Spinal cord (tissue), 10 donors: ENCODE results near the gene OSBPL10. TPM values are rescaled to one million over a fixed set of nuclear protein-coding genes. Genes with fewer than 3 reads are reported as not detected.

Source experiments
- DNase-seq, 6 donors: peaks; one replicate each; pipeline versions ENCODE4 v3.0.0 to v3.0.0-alpha.2; 2013 to 2015; ENCODE audit warnings: low spot score in 6 of 6, low read depth in 4 of 6
- H3K27ac ChIP-seq: one replicate; pipeline ENCODE4 v1.5.1; 2013; ENCODE audit warnings: low read depth, low read length, control low read depth
- H3K27me3 ChIP-seq: one replicate; pipeline ENCODE4 v1.6.1; 2013; ENCODE audit warnings: low read length; ENCODE audit not compliant: control insufficient read depth, insufficient read depth
- H3K36me3 ChIP-seq: one replicate; pipeline ENCODE4 v1.6.1; 2013; ENCODE audit warnings: low read length; ENCODE audit not compliant: control insufficient read depth, insufficient read depth
- H3K4me1 ChIP-seq: one replicate; pipeline ENCODE4 v1.6.1; 2013; ENCODE audit warnings: low read length; ENCODE audit not compliant: control insufficient read depth, insufficient read depth
- H3K4me3 ChIP-seq: one replicate; pipeline ENCODE4 v1.5.1; 2013; ENCODE audit warnings: low read depth, low read length, control low read depth
- H3K9me3 ChIP-seq: one replicate; pipeline ENCODE4 v1.6.1; 2013; ENCODE audit warnings: low read length; ENCODE audit not compliant: control insufficient read depth, insufficient read depth
- WGBS: methylation state at CpG from one replicate; pipeline ENCODE4 v1.1.5; 2013; ENCODE audit warnings: missing lambda C conversion rate; ENCODE audit not compliant: insufficient coverage; 5-methylcytosine and 5-hydroxymethylcytosine counted together
- polyA plus RNA-seq, 2 donors: library from polyadenylated mRNA; unstranded; fragments of 120-200 nt; gene quantifications; one replicate each; pipeline ENCODE4 v1.2.1, GENCODE V29; 2013; ENCODE audit not compliant: insufficient read length in 2 of 2
- total RNA-seq, 2 donors: library from RNA; depleted of rRNA in 1 of 2; stranded (reverse); fragments of 120-200 nt in 1 of 2; fragments of >200 nt in 1 of 2; gene quantifications; one replicate each; pipeline versions ENCODE4 v1.2.3 to v1.2.4, GENCODE V29; 2013 to 2014
- donor health status: healthy.

OSBPL10 gene
- total and polyA plus RNA-seq, 4 donors: 6.2 to 10.5 (median 7.1) TPM

GRCh38 chr3:31936420-31937060 is 44.5 kb downstream of the OSBPL10 start:
- Histone ChIP-seq H3K9me3 (no peaks in the 10 kb centered on the region), H3K27me3 (no peaks in the 10 kb centered on the region), H3K4me3 (no peak overlapping the region), H3K27ac (no peak overlapping the region), H3K36me3 (no peaks in the 10 kb centered on the region), H3K4me1 (no peaks in the 10 kb centered on the region)
- no peak for DNase-seq
- WGBS: no CpG with 5 or more reads among the region's 1 CpG

- Histone ChIP-seq H3K27ac (no peak overlapping the region), H3K4me1 (no peaks in the 10 kb centered on the region), H3K4me3 (no peak overlapping the region), H3K36me3 (no peaks in the 10 kb centered on the region), H3K9me3 (no peaks in the 10 kb centered on the region), H3K27me3 (no peaks in the 10 kb centered on the region)
- no peak for DNase-seq
- no CpG with 5 or more reads among the region's 3 CpGs for WGBS
These were observed 46.2 kb downstream of the OSBPL10 start for GRCh38 chr3:31934866-31935265.

DNA sequence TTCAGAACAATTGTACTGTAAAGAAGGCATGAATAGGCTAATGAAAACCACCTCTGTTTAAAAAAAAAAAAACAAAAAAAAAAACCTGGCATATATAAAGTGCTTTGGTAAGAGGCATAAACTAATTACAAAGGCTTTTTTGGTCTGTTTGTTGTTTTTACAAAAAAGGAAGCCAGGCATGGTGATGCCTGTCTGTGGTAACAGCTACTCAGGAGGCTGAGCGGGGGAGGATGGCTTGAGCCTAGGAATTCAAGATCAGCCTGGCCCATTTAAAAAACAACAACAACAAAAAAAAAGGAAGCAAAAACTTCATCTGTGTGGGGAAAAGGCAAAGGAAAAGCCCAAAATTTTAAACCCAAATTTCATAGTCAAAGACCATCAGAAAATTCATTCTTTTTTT is 47.0 kb downstream of the OSBPL10 start:
- Histone ChIP-seq H3K27ac (no peak overlapping the region), H3K4me3 (no peak overlapping the region), H3K9me3 (no peaks in the 10 kb centered on the region), H3K36me3 (no peaks in the 10 kb centered on the region), H3K4me1 (no peaks in the 10 kb centered on the region), H3K27me3 (no peaks in the 10 kb centered on the region)
- WGBS: no CpG with 5 or more reads among the region's 1 CpG
- no peak for DNase-seq

- H3K4me1 ChIP-seq: no peaks in the 10 kb centered on the region
- H3K27ac ChIP-seq: no peak overlapping the region
- H3K4me3 ChIP-seq: no peak overlapping the region
- H3K9me3 ChIP-seq: no peaks in the 10 kb centered on the region
- H3K36me3 ChIP-seq: no peaks in the 10 kb centered on the region
- H3K27me3 ChIP-seq: no peaks in the 10 kb centered on the region
- WGBS: 100% methylated on average over 1 of the region's 3 CpGs
- DNase-seq: no peak
These were observed 48.1 kb downstream of the OSBPL10 start for GRCh38 chr3:31932990-31933389.

- H3K27ac ChIP-seq: no peak overlapping the region
- H3K27me3 ChIP-seq: no peaks in the 10 kb centered on the region
- no peaks in the 10 kb centered on the region for H3K4me1 ChIP-seq
- H3K36me3 ChIP-seq: no peaks in the 10 kb centered on the region
- no peak for DNase-seq
- no peak overlapping the region for H3K4me3 ChIP-seq
- no peaks in the 10 kb centered on the region for H3K9me3 ChIP-seq
- WGBS: 86% methylated on average over 1 of the region's 4 CpGs
These were observed 51.1 kb downstream of the OSBPL10 start for GRCh38 chr3:31929826-31930502.

DNA sequence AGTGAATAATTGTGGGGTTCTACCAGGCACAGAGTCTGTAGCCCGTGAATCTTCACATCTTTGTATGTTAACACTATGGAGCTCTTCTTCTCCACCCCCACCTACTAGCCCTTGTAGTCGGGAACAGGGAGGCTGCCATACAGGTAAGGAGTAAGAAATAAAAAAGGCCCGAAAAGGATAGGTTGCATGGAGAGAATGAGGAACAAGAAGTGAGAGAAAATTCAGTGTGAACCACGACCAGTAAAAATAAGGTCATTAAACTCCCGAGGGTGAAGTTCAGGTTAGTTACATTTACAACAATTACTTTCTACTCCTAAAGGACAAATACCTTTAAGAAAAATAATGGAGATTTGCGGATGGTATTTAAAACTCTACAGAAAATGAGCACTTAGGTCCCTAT is 53.3 kb downstream of the OSBPL10 start:
- Histone ChIP-seq H3K9me3 (no peaks in the 10 kb centered on the region), H3K4me3 (no peak overlapping the region), H3K4me1 (no peaks in the 10 kb centered on the region), H3K27me3 (no peaks in the 10 kb centered on the region), H3K27ac (no peak overlapping the region), H3K36me3 (no peaks in the 10 kb centered on the region)
- WGBS: no CpG with 5 or more reads among the region's 6 CpGs
- DNase-seq: no peak

GRCh38 chr3:31926543-31926942 is 54.5 kb downstream of the OSBPL10 start:
- Histone ChIP-seq H3K27me3 (no peaks in the 10 kb centered on the region), H3K4me1 (peaks cover 5% of the 10 kb centered on the region), H3K27ac (no peak overlapping the region), H3K4me3 (no peak overlapping the region), H3K36me3 (no peaks in the 10 kb centered on the region), H3K9me3 (no peaks in the 10 kb centered on the region)
- no peak for DNase-seq
- WGBS: 86% methylated on average over 1 of the region's 4 CpGs

GRCh38 chr3:31925271-31925630 is 55.8 kb downstream of the OSBPL10 start:
- no peak for DNase-seq
- Histone ChIP-seq H3K9me3 (peaks cover 4% of the 10 kb centered on the region), H3K36me3 (no peaks in the 10 kb centered on the region), H3K27me3 (no peaks in the 10 kb centered on the region), H3K4me1 (peaks cover 5% of the 10 kb centered on the region), H3K4me3 (no peak overlapping the region), H3K27ac (no peak overlapping the region)
- whole genome bisulfite sequencing: 90% methylated on average over 3 of the region's 5 CpGs

DNA sequence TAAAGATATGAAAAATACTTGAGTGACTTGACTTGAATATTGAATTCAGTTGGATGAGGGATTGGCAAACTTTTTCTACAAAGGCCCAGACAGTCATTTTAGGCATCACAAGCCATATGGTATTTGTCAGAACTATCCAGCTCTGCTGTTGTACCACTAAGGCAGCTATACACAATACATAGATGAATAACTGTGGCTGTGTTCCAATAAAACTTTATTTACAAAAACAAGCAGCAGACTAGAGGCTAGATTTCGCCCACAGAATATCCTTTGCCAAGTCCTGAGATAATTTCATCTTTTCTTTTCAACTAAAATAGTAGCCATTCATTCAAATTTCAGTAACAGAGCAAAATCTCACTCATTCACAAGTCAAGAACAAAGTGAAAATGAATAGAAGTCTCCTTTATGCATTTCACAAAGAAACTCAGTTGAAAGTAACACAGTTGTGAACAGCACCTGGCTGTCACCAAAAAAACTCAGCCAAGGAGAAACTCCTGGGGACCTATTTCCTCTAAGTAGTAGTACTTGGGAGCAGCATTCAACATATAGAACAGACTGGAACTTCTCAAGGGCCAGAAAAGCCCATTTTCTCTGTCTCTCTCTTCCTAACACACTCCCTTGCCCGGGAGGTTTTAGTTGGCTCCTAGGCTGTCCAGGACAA is 56.3 kb downstream of the OSBPL10 start:
- WGBS: 89% methylated on average over 1 of the region's 2 CpGs
- H3K4me1 ChIP-seq: peaks cover 5% of the 10 kb centered on the region
- H3K4me3 ChIP-seq: no peak overlapping the region
- H3K9me3 ChIP-seq: peaks cover 7% of the 10 kb centered on the region
- no peaks in the 10 kb centered on the region for H3K36me3 ChIP-seq
- no peak overlapping the region for H3K27ac ChIP-seq
- H3K27me3 ChIP-seq: no peaks in the 10 kb centered on the region
- DNase-seq: peak in 1 of 6 donors; percentile 26

- WGBS: 0% methylated on average over 1 of the region's 1 CpG
- peaks cover 7% of the 10 kb centered on the region for H3K9me3 ChIP-seq
- no peaks in the 10 kb centered on the region for H3K27me3 ChIP-seq
- peak; percentile 17 to 85 (median 58) for DNase-seq
- no peaks in the 10 kb centered on the region for H3K36me3 ChIP-seq
- H3K27ac ChIP-seq: no peak overlapping the region
- H3K4me3 ChIP-seq: no peak overlapping the region
- H3K4me1 ChIP-seq: peaks cover 5% of the 10 kb centered on the region
These were observed 58.1 kb downstream of the OSBPL10 start for GRCh38 chr3:31922962-31923361.
